Activated CD4-positive, alpha-beta T cell treated with anti-CD3 and anti-CD28 coated beads, Interleukin-2, amount 50 U/mL, for 4 hours (primary cell): Measurements from ENCODE around the gene ANKS1A.

Experiments used
- DNase-seq, 2 experiments: peaks; one replicate each; pipeline ENCODE4 v3.0.0-alpha.2; 2020

The ANKS1A gene

DNA sequence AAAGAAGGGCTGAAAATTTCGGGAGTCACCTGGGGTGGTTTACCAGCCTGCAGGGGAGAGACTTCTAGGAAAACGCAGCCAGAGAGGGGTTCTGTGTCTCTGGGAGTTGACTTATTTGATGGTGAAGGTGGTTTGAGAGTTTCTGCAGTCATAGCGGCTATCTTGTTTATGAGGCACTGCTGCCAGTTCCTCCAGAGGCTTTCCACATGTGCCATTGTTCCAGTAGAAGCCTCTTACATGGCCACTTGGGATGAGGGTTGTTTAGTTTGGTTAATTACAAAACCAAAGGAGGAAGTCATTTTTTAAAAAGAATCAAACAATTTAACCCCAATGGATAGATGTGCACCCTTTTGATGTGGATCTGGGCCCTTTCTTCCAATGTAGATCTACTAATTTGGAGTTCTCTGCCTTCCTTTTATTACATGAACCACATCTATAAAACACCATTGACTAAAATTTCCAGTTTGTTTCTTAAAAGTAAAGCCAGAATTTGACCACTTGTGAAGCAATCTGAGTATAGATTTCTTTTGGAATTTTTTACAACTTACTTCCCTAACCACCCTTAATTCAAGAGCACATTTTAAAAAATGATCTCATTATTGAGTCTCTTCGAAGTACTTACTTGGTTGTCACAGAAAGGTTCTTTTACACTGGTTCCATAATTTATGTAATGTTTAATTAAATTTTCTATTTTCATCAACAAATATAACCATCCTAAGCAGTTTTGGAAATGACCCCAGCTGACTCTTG, 154.5 kb downstream of the ANKS1A start:
- no peak for DNase-seq

DNA sequence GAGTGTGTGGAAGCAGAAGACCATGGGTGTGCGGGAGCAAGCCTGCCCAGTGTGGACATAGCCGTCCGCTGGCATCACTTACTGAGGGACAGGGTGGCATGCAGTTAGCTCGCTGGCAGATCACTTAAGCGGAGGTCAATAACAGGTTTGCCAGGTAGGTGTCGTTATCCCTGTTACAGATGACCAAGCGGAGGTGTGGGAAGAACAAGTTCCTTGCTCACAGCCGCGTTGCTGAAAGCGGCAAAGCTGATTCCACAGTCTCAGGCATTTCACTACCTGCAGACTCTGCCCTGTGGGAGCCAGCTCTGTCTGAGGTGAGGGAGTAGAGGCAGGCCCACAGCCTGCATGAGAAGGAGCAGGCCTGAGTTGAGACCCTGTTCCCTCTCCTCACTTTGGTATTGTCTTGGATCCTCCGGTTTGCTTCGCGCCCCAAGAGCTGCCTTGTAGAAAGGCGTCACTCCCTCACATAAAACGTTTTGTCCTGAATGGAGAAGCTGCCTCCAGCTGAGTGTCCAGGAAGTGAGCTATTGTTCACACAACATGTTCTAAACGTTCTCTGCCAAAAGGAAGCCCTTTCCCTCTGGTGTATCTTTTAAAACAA, 155.2 kb downstream of the ANKS1A start:
- DNase-seq, result no peak

DNA sequence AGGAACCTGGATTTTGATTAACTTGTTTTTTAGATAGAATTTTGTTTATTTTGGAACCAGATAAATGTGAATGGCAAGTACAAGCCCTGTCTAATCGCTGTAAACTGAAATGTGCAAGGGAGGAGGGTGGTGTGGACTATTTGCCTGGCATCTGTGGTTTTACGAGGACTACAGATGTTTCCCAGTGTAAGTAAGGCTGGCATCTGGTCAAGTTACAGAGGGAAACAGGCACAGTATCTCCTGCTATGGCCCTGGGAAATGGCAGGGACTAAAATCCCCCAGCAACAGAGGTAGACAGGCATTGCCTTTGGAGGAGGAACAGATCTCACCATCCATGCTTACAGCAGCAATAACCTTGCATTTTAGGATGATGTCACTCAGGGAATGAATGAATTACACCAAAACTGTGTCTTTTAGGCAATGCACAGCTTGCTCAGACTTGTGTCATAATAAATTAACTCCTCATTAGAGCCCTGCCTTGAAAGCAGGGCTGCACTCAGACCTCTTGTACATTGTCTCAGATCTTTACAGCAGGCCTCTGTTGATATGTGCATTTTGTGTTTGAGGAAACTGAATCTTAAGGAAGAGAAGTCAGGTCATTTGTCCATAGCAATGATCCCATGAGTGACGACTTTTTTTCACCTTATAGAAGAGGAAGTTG, 155.8 kb downstream of the ANKS1A start:
- DNase-seq, result no peak

DNA sequence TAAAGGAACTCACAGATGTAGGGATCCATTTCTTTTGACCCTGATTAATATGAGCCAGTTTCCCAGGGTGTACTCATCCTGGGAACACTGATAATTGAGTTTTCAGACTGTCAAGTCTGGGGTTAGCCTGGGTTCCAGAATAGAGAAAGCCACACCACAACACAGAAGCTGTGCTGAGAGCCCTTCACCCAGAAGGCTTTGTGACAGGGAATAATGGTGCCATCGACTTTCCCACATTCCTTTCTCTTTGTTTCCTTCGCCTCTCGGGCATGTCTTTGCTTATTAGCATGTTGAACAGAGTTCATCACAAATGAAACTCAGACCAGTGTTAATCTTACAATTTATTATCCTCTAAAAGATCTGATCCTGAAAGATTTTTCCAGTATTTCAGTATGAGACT, 157.0 kb downstream of the ANKS1A start:
- DNase-seq, result no peak

DNA sequence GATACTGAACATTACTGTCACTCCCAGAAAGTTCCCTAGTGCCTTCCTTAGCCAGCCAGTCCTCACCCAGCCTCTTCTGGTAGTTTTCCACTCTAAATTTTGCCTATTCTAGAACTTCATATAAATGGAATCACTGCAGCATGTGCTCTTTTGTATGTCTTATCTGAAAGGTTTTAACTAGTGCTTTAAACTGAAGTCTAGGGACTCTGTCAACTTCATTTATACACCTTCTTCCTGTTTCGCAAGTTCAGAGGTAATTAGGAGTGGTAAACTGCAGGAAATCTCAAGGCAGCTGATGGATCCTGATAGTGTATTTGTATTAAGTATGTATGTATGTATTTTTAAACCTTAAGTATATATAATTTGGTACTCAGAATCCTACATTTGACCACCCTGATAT, 157.8 kb downstream of the ANKS1A start:
- DNase-seq, result no peak

DNA sequence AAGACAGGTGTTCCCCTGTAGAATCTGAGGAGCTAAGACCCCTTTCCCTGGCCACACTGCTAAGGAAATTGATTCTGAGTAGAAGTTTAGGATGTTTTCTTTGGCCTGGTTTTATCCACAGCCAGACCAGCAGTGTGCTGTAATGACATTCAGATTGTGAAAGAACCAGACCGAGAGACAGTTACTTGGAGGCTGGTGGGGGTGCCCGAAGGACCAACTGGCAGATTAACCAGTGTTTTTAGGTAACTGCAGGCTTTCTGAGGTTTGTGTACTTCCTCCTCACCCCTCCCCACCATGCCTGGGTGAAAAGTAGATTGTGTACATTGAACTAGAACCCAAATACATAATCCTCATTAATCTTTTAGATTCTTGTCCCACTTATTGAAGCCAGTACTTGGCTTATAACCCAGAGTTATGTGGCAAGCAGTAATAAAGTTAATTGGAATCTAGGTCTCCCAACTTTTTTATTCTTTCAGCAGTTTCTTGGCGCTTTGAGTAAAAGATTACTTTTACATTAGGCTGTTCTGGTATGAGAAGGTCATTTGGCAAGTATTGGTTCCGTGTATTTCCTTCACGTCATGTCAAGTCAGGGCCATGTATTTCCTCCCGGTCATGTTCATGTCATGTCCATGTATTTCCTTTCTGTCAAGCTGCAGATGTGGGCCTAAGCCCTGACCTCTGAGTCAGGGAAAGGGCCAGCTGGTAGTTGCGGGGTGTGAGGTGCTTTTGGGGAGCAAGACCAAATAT, 158.4 kb downstream of the ANKS1A start:
- no peak for DNase-seq

DNA sequence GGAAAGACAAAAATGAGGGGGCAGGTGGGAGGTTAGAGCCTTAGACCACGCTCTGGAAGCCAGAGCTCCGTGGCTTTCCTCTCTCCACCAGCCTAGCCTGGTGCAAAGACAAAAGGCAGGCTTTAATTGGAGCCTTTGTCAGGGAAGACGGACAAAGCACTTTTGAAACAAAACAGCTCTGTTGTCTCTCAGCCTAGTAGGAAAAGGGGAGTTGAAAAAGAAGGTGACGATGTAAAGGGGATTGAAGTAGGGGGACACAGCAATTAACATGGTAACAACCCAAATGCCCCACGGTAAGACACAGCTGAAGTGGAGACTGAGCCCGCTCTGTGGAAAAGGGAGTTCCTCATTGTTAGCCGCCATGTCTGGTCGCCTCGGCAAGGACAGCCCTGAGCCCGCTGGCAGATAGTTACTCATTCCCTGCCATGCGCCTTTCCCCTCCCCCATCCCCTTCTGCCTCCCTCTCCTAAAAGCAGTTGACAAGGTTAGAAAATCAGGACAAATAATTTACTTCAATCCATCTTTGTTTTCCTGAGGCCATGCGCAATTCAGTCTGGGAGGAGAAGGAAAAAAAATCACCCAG, 159.1 kb downstream of the ANKS1A start:
- DNase-seq, result no peak

DNA sequence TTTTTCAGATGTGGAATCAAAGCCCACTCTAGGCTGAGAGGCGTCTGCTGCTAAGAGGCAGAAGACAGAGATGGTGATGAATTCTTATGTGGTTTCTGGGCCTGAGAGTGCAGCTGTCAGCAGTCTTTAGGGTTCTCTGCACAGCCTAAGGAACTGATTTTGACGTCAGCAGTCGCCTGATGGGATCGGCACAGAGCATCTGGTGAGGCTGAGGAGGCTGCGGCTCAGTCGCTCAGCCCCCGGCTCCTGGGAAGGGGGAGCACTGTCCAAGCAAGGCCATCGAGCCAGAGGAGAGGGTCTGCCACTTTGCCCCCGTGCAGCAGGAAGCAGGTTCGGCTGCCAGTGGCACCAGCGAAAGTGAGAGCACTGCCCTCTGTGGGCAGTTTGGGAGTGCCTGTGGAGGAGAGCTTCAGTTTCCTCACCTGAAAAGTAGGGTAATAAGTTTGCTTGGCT, 159.6 kb downstream of the ANKS1A start:
- DNase-seq, result peak in 1 of 2 experiments; percentile 16

DNA sequence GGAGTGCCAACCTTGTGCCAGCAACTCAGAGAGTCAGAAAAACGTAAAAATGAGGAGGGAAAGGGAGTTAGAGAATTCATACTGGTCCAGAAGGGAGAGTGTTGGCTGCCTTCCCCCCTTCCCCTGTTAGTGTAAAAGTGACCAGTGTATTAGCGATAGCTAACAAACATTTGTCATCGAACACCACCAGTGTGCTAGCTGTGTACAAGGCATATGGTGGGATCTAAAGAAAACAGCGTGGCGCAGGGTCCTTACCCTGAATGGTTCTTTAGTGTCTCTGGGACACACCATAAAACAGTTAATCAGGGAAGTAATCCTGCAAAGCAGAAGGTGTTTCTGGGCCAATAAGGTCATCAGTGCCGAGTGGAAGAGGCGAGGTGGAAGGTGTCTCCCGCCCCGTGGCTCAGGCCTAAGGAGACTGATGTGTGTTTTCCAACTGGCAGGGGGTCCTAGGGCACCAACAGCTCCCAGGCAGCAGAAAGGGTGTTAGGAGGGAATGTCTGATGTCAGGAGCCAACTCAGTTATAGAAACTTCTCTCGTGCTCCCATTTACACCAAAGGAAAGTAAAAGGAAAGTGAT, 160.2 kb downstream of the ANKS1A start:
- DNase-seq, result no peak

DNA sequence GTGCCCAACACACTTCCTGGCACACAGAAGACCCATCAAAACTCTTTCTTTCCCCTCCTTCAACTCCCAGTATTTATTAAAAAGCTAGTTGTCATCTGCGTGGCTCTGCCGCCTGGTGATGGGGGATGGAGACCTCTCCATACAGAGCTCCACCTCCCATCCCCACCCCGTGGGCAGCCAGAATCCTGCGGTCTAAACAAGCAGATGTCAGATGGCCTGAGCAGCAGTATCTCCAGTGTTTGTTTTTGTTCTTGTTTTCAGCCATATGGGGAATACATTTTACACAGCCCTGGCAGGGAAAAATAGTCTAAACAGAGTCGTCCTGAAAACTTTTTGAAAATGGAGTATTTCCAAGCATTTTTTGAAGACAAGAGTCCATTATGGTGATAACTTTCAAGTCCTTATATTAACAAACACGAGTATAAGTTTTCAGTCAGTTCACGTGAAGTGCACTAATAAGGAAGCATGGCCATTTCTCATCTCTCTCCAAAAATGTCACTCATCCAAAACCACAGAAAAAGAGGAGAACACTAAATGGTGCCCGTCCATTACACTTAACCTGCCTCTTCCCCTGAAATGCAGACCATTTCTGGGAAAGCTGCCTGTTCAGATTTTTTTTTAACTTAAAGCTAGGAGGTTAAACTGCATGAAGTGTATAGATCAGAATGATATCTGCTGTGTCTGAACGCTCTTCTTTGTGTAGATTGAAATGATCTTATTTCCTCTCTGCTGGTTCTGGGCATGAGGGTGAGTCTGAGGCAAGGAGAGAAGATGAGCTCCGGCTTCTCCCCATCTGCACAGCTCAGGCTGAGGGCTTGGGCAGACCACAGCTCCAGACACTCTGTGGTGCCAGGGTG, 161.1 kb downstream of the ANKS1A start:
- no peak for DNase-seq

DNA sequence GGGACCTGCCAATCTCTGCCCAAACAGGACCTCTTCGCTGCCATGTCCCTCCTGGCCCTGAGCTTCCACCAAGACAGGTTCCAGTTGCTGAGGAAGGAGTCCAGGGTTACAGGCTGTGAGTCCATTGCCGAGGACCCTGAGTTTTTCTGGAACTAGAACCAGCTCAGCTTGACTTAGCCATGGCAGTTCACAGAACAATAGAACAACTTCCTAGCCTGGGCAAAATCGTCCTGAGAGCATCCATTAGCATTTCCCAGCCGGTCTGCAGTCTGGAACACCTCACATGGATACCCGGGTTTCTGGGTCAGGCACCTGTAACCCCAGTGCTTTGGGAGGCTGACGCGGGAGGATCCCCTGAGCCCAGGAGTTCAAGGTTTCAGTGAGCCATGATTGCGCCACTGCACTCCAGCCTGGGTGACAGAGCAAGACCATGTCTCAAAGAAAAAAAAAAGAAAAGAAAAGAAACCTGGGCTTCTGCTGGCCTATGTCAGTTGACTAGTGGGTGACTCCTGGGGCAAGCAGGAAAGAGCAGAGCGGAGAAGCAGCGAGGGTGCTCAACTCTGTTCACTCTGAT, 161.8 kb downstream of the ANKS1A start:
- no peak for DNase-seq

DNA sequence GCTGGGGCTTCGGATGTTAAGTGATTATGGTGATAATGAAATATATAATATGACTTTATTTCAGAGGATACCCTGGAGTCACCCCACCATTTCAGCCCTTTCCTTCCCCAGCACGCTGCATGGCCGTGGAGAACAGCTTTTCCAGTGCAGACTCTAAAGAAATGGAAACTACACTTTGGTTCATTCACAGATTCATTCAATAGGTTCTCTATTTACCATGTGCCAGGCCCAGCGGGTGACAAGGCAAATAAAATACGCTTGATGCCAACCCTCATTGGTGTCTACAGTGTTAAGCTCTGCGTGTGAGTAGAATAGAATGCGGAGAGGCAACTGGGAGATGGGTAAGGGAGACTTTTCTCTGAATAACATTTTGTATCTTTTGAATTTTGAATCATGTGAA, 162.3 kb downstream of the ANKS1A start:
- DNase-seq, result no peak

DNA sequence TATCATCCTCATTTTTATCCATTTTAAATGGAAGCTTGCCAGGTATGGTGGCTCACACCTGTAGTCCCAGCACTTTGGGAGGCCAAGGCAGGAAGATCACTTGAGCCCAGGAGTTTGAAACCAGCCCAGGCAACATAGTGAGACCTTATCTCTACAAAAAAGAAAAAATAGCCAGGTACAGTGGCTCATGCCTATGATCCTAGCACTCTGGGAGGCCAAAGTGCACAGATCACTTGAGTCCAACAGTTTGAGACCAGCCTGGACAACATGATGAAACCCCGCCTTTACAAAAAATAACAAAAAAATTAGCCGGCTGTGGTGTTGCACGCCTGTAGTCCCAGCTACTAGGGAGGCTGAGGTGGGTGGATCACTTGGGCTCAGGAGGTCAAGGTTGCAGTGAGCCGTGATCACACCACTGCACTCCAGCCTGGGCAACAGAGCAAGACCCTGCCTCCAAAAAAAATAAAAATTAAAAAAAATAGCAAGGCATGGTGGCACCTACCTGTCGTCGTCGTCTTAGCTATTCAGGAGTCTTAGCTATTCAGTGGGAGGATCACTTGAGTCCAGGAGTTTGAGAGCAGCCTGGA, 163.0 kb downstream of the ANKS1A start:
- DNase-seq, result no peak

DNA sequence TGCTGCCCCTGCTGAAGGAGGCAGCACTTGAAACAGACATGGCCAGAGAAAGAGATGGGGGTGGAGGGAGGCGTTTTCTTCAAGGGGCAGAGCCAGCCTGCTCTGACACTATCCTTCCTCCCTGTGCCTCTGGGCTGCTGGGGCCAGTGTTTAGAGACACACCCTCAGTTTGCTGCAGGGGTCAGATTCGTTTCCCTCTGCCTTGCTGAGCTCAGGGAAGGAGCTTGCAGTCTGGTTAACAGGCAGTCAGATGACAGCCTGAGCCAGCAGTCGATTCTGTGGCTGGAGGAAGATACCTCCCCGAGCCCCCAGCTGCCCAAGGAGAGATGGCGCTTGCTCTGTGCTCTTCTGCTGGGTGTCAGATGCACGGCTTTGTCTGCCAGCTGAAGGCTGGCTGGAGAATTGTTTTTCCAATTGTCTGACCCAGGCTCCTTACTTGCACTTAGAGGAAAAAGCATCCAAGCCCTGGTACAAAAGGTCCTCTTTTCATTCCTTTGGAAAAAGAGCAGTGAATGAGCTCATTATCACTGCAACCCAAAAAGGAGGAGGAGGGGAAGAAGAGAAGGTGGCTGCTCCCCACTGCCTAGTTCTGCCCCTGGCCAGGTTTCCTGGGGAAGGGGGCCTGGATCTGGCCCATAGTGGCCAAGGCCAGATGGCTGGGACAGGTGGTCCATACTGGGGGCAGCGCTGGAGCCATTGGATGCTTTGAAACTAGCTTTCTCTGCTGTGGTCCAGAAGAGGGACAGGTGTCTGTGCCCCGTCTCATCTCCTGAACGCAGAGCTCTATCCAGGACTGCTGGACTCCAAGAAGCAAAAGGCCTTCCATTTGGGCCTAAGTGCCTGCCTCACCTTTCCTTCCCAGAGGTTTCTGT, 163.9 kb downstream of the ANKS1A start:
- no peak for DNase-seq

DNA sequence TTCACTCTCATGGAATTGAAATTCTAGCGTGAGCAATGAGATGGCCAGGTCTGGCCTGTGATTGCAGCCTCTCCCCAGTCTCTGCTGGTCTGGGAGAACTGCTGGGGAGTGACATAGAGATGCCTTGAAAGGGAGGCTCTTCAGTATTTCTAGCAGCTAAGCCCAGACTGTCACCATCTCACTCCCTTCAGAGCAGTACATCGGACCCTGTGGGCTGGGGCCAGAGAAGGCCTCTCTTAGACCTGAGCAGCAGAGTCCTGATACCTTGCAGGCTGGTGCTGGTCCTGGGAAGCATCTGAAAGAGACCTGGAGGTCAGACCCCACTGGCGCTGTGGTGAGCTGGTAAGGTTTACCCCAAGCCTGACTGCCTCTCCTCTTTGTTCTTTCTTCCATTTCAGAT, 164.6 kb downstream of the ANKS1A start:
- DNase-seq, result no peak

DNA sequence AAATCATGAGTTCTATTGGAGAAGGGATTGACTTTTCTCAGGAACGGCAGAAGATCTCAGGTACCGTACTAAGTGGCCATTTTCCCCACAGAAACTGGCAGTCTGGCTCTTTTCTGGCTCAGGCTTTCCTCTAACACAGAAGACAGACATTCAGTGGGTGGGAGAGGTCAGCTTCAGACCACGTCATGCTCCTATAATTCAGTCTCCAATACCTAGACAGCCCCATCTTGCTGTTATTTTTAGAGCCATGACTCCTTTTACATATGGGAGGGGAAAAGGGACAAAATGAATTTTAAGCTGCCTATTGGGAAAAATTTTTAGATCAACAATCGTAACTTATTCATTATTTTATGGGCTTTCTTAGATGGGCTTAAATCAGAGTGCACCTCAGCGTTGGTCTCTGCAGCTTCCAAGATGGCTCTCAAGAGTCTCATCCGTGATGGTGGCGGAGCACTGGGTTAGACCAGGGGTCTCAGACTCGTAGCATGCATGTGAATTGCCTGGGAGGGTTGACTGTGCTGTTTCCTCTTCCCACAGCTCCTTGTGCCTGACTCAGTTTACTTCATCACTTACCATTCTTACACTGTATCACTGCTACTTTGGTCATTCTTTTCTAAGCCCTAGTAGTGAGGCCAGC, 165.2 kb downstream of the ANKS1A start:
- DNase-seq, result no peak

DNA sequence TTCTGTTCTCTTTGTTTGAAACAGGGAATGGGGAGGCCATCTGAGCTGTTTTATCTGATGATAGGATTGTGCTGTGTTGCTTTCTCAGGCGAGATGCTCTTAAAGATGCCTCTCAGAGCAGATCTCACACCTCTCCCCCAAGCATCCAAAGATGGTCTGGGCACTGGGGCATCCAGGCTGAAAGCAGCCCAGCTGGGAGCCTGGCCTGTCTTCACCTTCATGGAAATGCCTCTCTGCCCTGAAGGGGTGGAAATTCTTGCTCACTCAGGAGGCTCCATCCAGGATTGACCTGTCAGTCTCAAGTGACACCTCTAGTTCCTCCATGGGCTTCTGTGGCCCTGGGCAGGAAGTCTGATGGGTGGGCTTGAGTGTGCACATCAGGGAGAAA, 165.7 kb downstream of the ANKS1A start:
- no peak for DNase-seq

DNA sequence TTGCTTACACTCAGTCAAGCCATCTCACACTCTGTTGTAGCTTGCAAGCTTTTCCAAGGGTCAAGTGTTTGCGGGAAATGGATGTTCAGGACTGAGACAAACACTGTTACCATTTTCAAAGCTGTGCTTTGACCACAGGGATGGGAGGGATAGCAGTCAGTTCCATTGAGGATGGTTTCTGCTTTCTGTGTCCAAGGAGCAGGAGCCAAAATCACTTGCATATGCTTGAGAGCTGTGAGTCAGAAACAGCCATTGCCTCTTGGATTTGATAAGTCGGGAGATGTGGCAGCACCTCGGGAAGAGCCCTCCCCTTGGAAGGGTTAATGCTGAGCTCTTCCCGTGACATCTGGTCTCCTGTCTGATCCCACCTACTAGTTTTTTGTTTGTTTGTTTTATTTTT, 166.8 kb downstream of the ANKS1A start:
- no peak for DNase-seq

DNA sequence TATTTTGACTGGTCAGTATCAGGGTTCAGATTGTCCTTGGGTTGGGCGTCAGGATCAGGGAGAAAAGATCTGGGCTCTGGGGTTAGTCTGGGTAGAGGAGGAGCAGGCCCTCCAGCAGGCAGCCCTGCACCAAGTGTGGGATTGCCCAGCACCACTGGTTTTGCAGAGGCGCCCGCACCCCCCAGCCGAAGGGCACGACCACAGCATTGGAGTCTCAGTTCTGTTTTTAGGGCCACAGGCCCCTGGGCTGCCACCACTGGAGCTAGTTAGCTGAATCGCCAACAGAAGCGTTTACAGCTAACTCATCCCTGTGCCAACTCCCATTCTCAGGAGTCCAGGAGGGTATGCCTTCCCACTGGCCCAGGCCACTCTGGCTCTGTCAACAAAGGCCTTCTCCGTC, 167.9 kb downstream of the ANKS1A start:
- no peak for DNase-seq
